C1 segment of cervical spinal cord (tissue), 14 donors: ENCODE measurements around the gene PLAU.
"Not testable (repeated sequence)": the region's sequence is repeated elsewhere in the genome, so short reads cannot be mapped to it uniquely, and the experiment has no call there.

Source experiments
- DNase-seq, 14 donors: peaks; one replicate each; lab custom pipeline; 2025; lab: John Stamatoyannopoulos, UW

The PLAU gene

GRCh38 chr10:73950155-73950948 is 39.4 kb downstream of the PLAU start:
- no peak for DNase-seq

GRCh38 chr10:73953665-73954064 is 42.7 kb downstream of the PLAU start:
- DNase-seq: no peak

- no peak for DNase-seq
Observed at GRCh38 chr10:73954737-73955136, 43.8 kb downstream of the PLAU start.

- no peak for DNase-seq
Observed at GRCh38 chr10:73955719-73956118, 44.8 kb downstream of the PLAU start.

- DNase-seq: peak in 3 of 14 donors; percentile 18 to 24 (median 21)
Observed at GRCh38 chr10:73956476-73957359, 45.8 kb downstream of the PLAU start.

GRCh38 chr10:73959484-73960243 is 48.7 kb downstream of the PLAU start:
- DNase-seq: no peak

- DNase-seq: no peak
Observed at GRCh38 chr10:73962386-73962785, 51.5 kb downstream of the PLAU start.

GRCh38 chr10:73963533-73963932 is 52.6 kb downstream of the PLAU start:
- not testable (repeated sequence) for DNase-seq

GRCh38 chr10:73964743-73965142 is 53.8 kb downstream of the PLAU start:
- DNase-seq: no peak

- DNase-seq: not testable (repeated sequence)
Observed at GRCh38 chr10:73965267-73965889, 54.4 kb downstream of the PLAU start.

GRCh38 chr10:73965890-73966768 is 55.2 kb downstream of the PLAU start:
- peak in 3 of 14 donors; percentile 7 to 33 (median 16) for DNase-seq

GRCh38 chr10:73967022-73967429 is 56.1 kb downstream of the PLAU start:
- DNase-seq: no peak
